K562 (cell line): Measurements from ENCODE around the gene TEX38. TPM values are rescaled to one million over a fixed set of nuclear protein-coding genes. Genes with fewer than 3 reads are reported as not detected.

Experiments used
- ARNT ChIP-seq, 2 experiments: fragments of 450-650 bp; IDR thresholded peaks; 2 replicates each; pipeline ENCODE4 v1.6.1; 2016; ENCODE audit warnings: mild to moderate bottlenecking in 1 of 2
- ATF1 ChIP-seq, 2 experiments: fragments of 450-650 bp in 1 of 2; IDR thresholded peaks; 2 replicates each; pipeline ENCODE4 v1.6.1; 2016; ENCODE audit warnings: missing compliant biosample characterization in 1 of 2, missing genetic modification characterization in 1 of 2
- CBFA2T3 ChIP-seq: fragments of 450-650 bp; IDR thresholded peaks from 2 replicates; pipeline ENCODE4 v1.6.1; 2017
- CBX1 ChIP-seq: sonication (generic); IDR thresholded peaks from 2 replicates; pipeline ENCODE4 v1.6.1; 2016; ENCODE audit warnings: antibody characterized with exemption, low read depth, mild to moderate bottlenecking
- EGR1 ChIP-seq: fragments of 450-650 bp; conservative IDR thresholded peaks from 2 replicates; pipeline ENCODE4 v1.6.1; 2017; ENCODE audit warnings: mild to moderate bottlenecking
- MED1 ChIP-seq: sonication (generic); formaldehyde crosslinking; IDR thresholded peaks from 2 replicates; pipeline ENCODE4 v1.8.1; 2023; ENCODE audit warnings: missing genetic modification reagents, borderline replicate concordance
- MTA1 ChIP-seq: fragments of 450-650 bp; IDR thresholded peaks from 2 replicates; pipeline ENCODE4 v1.6.1; 2017; ENCODE audit warnings: borderline replicate concordance
- NCOA1 ChIP-seq: fragments of 450-650 bp; IDR thresholded peaks from 2 replicates; pipeline ENCODE4 v1.6.1; 2016; ENCODE audit warnings: low read depth
- NFE2 ChIP-seq: IDR thresholded peaks from 2 replicates; pipeline ENCODE4 v1.6.1; 2014; ENCODE audit warnings: antibody characterized with exemption, low read depth
- NFRKB ChIP-seq: fragments of 450-650 bp; IDR thresholded peaks from 2 replicates; pipeline ENCODE4 v1.6.1; 2016; ENCODE audit warnings: low read depth
- NR2C2 ChIP-seq, 2 experiments: fragments of 200-800 bp in 1 of 2; sonication (Bioruptor generic) in 1 of 2; sonication (generic) in 1 of 2; formaldehyde crosslinking in 1 of 2; IDR thresholded peaks; 2 replicates each; pipeline versions ENCODE4 v1.6.1 to v1.8.0; 2016 to 2022; ENCODE audit warnings: mild to moderate bottlenecking in 1 of 2, missing compliant biosample characterization in 1 of 2, missing genetic modification characterization in 1 of 2, missing genetic modification reagents in 1 of 2
- RBFOX2 ChIP-seq: fragments of 200-400 bp; formaldehyde crosslinking; IDR thresholded peaks from 2 replicates; pipeline ENCODE4 v1.6.1; 2017; ENCODE audit warnings: low read depth, mild to moderate bottlenecking, low read length, moderate library complexity
- RFX7 ChIP-seq: fragments of 250-450 bp; sonication (Bioruptor Pico); IDR thresholded peaks from 2 replicates; pipeline ENCODE4 v1.5.1; 2021; ENCODE audit warnings: mild to moderate bottlenecking
- SMAD4 ChIP-seq: fragments of 250-450 bp; sonication (Bioruptor Pico); conservative IDR thresholded peaks from 2 replicates; pipeline ENCODE4 v1.8.0; 2021; ENCODE audit warnings: inconsistent platforms, mild to moderate bottlenecking, moderate library complexity
- STAG1 ChIP-seq: sonication (generic); formaldehyde crosslinking; IDR thresholded peaks from 2 replicates; pipeline ENCODE4 v1.5.0; 2020; ENCODE audit warnings: missing genetic modification reagents, borderline replicate concordance
- XRCC5 ChIP-seq: fragments of 200-400 bp; formaldehyde crosslinking; IDR thresholded peaks from 2 replicates; pipeline ENCODE4 v1.6.1; 2017; ENCODE audit warnings: low read depth, mild to moderate bottlenecking, low read length
- ZBTB7A ChIP-seq: IDR thresholded peaks from 2 replicates; pipeline ENCODE4 v1.6.1; 2011; ENCODE audit warnings: low read depth, mild to moderate bottlenecking, low read length, moderate library complexity, borderline replicate concordance; ENCODE audit not compliant: control insufficient read depth
- ZKSCAN1 ChIP-seq: fragments of 150-350 bp; IDR thresholded peaks from 2 replicates; pipeline ENCODE4 v1.6.1; 2016; ENCODE audit warnings: low read depth, low read length
- ZNF282 ChIP-seq: sonication (generic); formaldehyde crosslinking; IDR thresholded peaks from 2 replicates; pipeline ENCODE4 v1.8.1; 2023; ENCODE audit warnings: missing genetic modification reagents
- ZNF696 ChIP-seq: fragments of 250-450 bp; sonication (Bioruptor Pico); conservative IDR thresholded peaks from 2 replicates; pipeline ENCODE4 v1.4.0; 2020; ENCODE audit warnings: mild to moderate bottlenecking, moderate library complexity
- polyA plus RNA-seq, 8 experiments: library from polyadenylated mRNA; depleted of rRNA in 4 of 8; stranded (reverse) in 5 of 8; unstranded in 3 of 8; fragments of >200 nt; fragmentation: Nextera tagmentation in 2 of 8; fragmentation: Illumina TruSeq in 1 of 8; extraction: Ambion mirVana in 2 of 8; extraction: Trizol in 1 of 8; gene quantifications; 2 replicates each; pipeline versions ENCODE4 v1.2.1 to v1.2.3, GENCODE V29; 2011 to 2014; ENCODE audit warnings: inconsistent platforms in 1 of 8, missing spikeins in 1 of 8
- total RNA-seq, 7 experiments: library from RNA; depleted of rRNA in 6 of 7; stranded (reverse); fragments of >200 nt in 6 of 7; fragmentation: Illumina TruSeq in 2 of 7; extraction: Trizol in 2 of 7; gene quantifications; 2 replicates each; pipeline versions ENCODE4 v1.2.1 to v1.2.3, GENCODE V29; 2011 to 2021; ENCODE audit warnings: low replicate concordance in 1 of 7
- TF ChIP-seq, protein P1 (sequence below): fragments of 250-450 bp; sonication (Bioruptor Pico); IDR thresholded peaks from 2 replicates; pipeline ENCODE4 v1.9.0; 2021; ENCODE audit warnings: mild to moderate bottlenecking
- TF ChIP-seq, protein P2 (sequence below): fragments of 200-800 bp; sonication (Bioruptor generic); IDR thresholded peaks from 2 replicates; pipeline ENCODE4 v1.6.1; 2017; ENCODE audit warnings: missing genetic modification characterization, missing compliant biosample characterization
- TF ChIP-seq, protein P3 (sequence below), 2 experiments: fragments of 450-650 bp; IDR thresholded peaks; 2 replicates each; pipeline ENCODE4 v1.6.1; 2018; ENCODE audit warnings: mild to moderate bottlenecking in 2 of 2, low read depth in 1 of 2; ENCODE audit not compliant: partially characterized antibody in 2 of 2

The TEX38 gene
- total and polyA plus RNA-seq, 9 of the 15 experiments (the other 6 are each of a cell fraction or from before 2014, with no cell fraction given) = not detected

- TF ChIP-seq MED1 (CRISPR knock-in tag) (0 out of 2 replicates have a peak, but pooled peaks have one; percentile 28), NFE2 (no peak), CBFA2T3 (no peak; the same call in 1 of the 2 replicates), STAG1 (CRISPR knock-in tag) (0 out of 2 replicates have a peak, but pooled peaks have one; percentile 50), EGR1 (peak; percentile 60), RBFOX2 (peak; percentile 98), MTA1 (no peak), ZKSCAN1 (0 out of 2 replicates have a peak, but pooled peaks have one; percentile 37), RFX7 (no peak), ATF1 (CRISPR knock-in tag; IDR thresholded peaks at IDR 0.05) (peak; percentile 85), ATF1 (tag; IDR thresholded peaks at IDR 0.05) (peak; percentile 99), NCOA1 (peak; percentile 74; the same call in 1 of the 2 replicates), ZBTB7A (peak; percentile 70; the same call in 1 of the 2 replicates), NR2C2 (CRISPR knock-in tag; IDR thresholded peaks at IDR 0.05) (peak; percentile 83), NR2C2 (tag; IDR thresholded peaks at IDR 0.05) (peak; percentile 98), SMAD4 (CRISPR knock-in tag) (peak; percentile 78), CBX1 (0 out of 2 replicates have a peak, but pooled peaks have one; percentile 49), NFRKB (no peak), XRCC5 (peak; percentile 22; the same call in 1 of the 2 replicates), ARNT (IDR thresholded peaks at IDR 0.05) (no peak), ZNF696 (CRISPR knock-in tag) (no peak), ZNF282 (no peak)
- TF ChIP-seq, protein P1, sequence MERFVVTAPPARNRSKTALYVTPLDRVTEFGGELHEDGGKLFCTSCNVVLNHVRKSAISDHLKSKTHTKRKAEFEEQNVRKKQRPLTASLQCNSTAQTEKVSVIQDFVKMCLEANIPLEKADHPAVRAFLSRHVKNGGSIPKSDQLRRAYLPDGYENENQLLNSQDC (CRISPR knock-in tag) = peak; percentile 94; the same call in 1 of the 2 replicates
- TF ChIP-seq, protein P2, sequence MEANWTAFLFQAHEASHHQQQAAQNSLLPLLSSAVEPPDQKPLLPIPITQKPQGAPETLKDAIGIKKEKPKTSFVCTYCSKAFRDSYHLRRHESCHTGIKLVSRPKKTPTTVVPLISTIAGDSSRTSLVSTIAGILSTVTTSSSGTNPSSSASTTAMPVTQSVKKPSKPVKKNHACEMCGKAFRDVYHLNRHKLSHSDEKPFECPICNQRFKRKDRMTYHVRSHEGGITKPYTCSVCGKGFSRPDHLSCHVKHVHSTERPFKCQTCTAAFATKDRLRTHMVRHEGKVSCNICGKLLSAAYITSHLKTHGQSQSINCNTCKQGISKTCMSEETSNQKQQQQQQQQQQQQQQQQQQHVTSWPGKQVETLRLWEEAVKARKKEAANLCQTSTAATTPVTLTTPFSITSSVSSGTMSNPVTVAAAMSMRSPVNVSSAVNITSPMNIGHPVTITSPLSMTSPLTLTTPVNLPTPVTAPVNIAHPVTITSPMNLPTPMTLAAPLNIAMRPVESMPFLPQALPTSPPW (CRISPR knock-in tag) = peak; percentile 98
- TF ChIP-seq, protein P3, sequence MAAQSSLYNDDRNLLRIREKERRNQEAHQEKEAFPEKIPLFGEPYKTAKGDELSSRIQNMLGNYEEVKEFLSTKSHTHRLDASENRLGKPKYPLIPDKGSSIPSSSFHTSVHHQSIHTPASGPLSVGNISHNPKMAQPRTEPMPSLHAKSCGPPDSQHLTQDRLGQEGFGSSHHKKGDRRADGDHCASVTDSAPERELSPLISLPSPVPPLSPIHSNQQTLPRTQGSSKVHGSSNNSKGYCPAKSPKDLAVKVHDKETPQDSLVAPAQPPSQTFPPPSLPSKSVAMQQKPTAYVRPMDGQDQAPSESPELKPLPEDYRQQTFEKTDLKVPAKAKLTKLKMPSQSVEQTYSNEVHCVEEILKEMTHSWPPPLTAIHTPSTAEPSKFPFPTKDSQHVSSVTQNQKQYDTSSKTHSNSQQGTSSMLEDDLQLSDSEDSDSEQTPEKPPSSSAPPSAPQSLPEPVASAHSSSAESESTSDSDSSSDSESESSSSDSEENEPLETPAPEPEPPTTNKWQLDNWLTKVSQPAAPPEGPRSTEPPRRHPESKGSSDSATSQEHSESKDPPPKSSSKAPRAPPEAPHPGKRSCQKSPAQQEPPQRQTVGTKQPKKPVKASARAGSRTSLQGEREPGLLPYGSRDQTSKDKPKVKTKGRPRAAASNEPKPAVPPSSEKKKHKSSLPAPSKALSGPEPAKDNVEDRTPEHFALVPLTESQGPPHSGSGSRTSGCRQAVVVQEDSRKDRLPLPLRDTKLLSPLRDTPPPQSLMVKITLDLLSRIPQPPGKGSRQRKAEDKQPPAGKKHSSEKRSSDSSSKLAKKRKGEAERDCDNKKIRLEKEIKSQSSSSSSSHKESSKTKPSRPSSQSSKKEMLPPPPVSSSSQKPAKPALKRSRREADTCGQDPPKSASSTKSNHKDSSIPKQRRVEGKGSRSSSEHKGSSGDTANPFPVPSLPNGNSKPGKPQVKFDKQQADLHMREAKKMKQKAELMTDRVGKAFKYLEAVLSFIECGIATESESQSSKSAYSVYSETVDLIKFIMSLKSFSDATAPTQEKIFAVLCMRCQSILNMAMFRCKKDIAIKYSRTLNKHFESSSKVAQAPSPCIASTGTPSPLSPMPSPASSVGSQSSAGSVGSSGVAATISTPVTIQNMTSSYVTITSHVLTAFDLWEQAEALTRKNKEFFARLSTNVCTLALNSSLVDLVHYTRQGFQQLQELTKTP (IDR thresholded peaks at IDR 0.05; ENCODE audit: low read depth in 1 of 2, partially characterized antibody in 2 of 2) = peak in 1 of 2 experiments; percentile 44
These were observed 47.3 kb downstream of the TEX38 start, which contains the start of gene EFCAB14 (continued) for GRCh38 chr1:46718727-46719622.
